Spleen (tissue), 11 donors: ENCODE data around the gene MBNL1. TPM values are rescaled to one million over a fixed set of nuclear protein-coding genes. Genes with fewer than 3 reads are reported as not detected.

Experiments
- DNase-seq: peaks from one replicate; pipeline ENCODE4 v3.0.0-alpha.2; 2020
- H3K27ac ChIP-seq, 8 donors: fragments of 200-600 bp; sonication (generic) in 7 of 8; 1 replicate in 4 of 8; 2 replicates in 4 of 8; pipeline versions ENCODE4 v1.5.0 to v1.8.0; 2016 to 2021; ENCODE audit warnings: inconsistent platforms in 4 of 8, mild to moderate bottlenecking in 4 of 8, moderate library complexity in 1 of 8
- H3K27me3 ChIP-seq, 7 donors: fragments of 200-600 bp; sonication (generic) in 6 of 7; replicated peaks in 1 of 7; 1 replicate in 4 of 7; 2 replicates in 3 of 7; pipeline versions ENCODE4 v1.5.0 to v1.8.0; 2016 to 2021; ENCODE audit warnings: inconsistent platforms in 3 of 7, mild to moderate bottlenecking in 1 of 7
- H3K36me3 ChIP-seq, 6 donors: fragments of 200-600 bp; sonication (generic) in 5 of 6; 1 replicate in 4 of 6; 2 replicates in 2 of 6; pipeline versions ENCODE4 v1.5.0 to v1.8.0; 2016 to 2021; ENCODE audit warnings: inconsistent platforms in 2 of 6
- H3K4me1 ChIP-seq, 6 donors: fragments of 200-600 bp; sonication (generic) in 5 of 6; 1 replicate in 3 of 6; 2 replicates in 3 of 6; pipeline versions ENCODE4 v1.5.0 to v1.8.0; 2016 to 2021; ENCODE audit warnings: inconsistent platforms in 3 of 6
- H3K4me3 ChIP-seq, 8 donors: fragments of 200-600 bp; sonication (generic) in 7 of 8; 1 replicate in 4 of 8; 2 replicates in 4 of 8; pipeline versions ENCODE4 v1.5.0 to v1.8.0; 2016 to 2021; ENCODE audit warnings: inconsistent platforms in 4 of 8, mild to moderate bottlenecking in 4 of 8, moderate library complexity in 2 of 8
- H3K9me3 ChIP-seq, 8 donors: fragments of 200-600 bp; sonication (generic) in 7 of 8; 1 replicate in 4 of 8; 2 replicates in 4 of 8; pipeline versions ENCODE4 v1.5.0 to v1.8.0; 2016 to 2021; ENCODE audit warnings: inconsistent platforms in 4 of 8
- CTCF ChIP-seq, 11 experiments: fragments of 200-600 bp in 7 of 11; fragments of 450-650 bp in 4 of 11; sonication (generic) in 4 of 11; IDR thresholded peaks in 8 of 11; conservative IDR thresholded peaks in 3 of 11; 1 replicate in 7 of 11; 2 replicates in 4 of 11; pipeline versions ENCODE4 v1.4.0 to v1.8.0; 2016 to 2021; ENCODE audit warnings: antibody characterized with exemption in 11 of 11, inconsistent platforms in 4 of 11, mild to moderate bottlenecking in 1 of 11
- POLR2A ChIP-seq, 3 donors: fragments of 450-650 bp; IDR thresholded peaks; one replicate each; pipeline ENCODE4 v1.5.1; 2017; ENCODE audit warnings: antibody characterized with exemption in 3 of 3, mild to moderate bottlenecking in 1 of 3
- POLR2AphosphoS5 ChIP-seq, 3 donors: sonication (generic); formaldehyde crosslinking; IDR thresholded peaks; one replicate each; pipeline ENCODE4 v1.5.1; 2017; ENCODE audit warnings: antibody characterized with exemption in 3 of 3
- WGBS, 5 donors: extraction: QIAGEN DNeasy Blood & Tissue Kit in 3 of 5; methylation state at CpG; one replicate each; pipeline versions ENCODE4 v1.1.5 to v1.1.7; 2013 to 2018; 5-methylcytosine and 5-hydroxymethylcytosine counted together
- intact Hi-C: fragments of 100-400 bp; cut with DNase I; formaldehyde crosslinking; loops from one replicate; pipeline ENCODE4 v1.15.0; 2023; ENCODE audit warnings: low total_unique reads
- polyA plus RNA-seq, 3 donors: library from polyadenylated mRNA; stranded (reverse); fragments of 200-250 nt; gene quantifications; one replicate each; pipeline ENCODE4 v1.2.1, GENCODE V29; 2013
- total RNA-seq, 7 donors: library from RNA; depleted of rRNA in 3 of 7; stranded (reverse); fragments of >200 nt in 3 of 7; fragmentation: NEBNext Ultra II Directional in 4 of 7; extraction: Animal tissue kit (Norgen Biotek cat#: 25700) in 4 of 7; gene quantifications; one replicate each; pipeline versions ENCODE4 v1.1.0 to v1.2.1, GENCODE V29; 2016 to 2021
- donor health status: healthy with polysubstance abuse.
- donor health status: DM: no; HTN: no; CAD: no; lungs with moderate emphysema.
- donor health status: DM: no; HTN: no; CAD: no.
- donor health status: Bipolar disorder and iron deficiency.
- donor health status: healthy.
- donor health status: DM: no; HTN: no; CAD: no.
- donor health status: DM: yes; HTN: yes; CAD: no.

Gene MBNL1
- total and polyA plus RNA-seq, 10 donors: 64.7 to 491 (median 296) TPM

- Histone ChIP-seq H3K4me3 (peak overlapping the region in 1 of 8 donors; percentile 12), H3K36me3 (no peaks in the 10 kb centered on the region), H3K27me3 (no peaks in the 10 kb centered on the region), H3K4me1 (peaks cover 69 to 97% (median 96%) of the 10 kb centered on the region in 6 donors), H3K9me3 (no peaks in the 10 kb centered on the region), H3K27ac (peak overlapping the region in 7 of 8 donors; percentile 22 to 71 (median 50))
- intact Hi-C loops: no loop called here
- no peak for DNase-seq
- TF ChIP-seq POLR2AphosphoS5 (IDR thresholded peaks at IDR 0.05) (no peak), POLR2A (IDR thresholded peaks at IDR 0.05) (no peak), CTCF (IDR thresholded peaks at IDR 0.05 in 8 of 11, conservative IDR thresholded peaks at IDR 0.05 in 3 of 11) (no peak)
- 22 to 32% (median 24%) methylated on average over 1 of the region's 1 CpG for WGBS, 5 donors
These were observed 14.1 kb downstream of the MBNL1 start for GRCh38 chr3:152282813-152283212.

DNA sequence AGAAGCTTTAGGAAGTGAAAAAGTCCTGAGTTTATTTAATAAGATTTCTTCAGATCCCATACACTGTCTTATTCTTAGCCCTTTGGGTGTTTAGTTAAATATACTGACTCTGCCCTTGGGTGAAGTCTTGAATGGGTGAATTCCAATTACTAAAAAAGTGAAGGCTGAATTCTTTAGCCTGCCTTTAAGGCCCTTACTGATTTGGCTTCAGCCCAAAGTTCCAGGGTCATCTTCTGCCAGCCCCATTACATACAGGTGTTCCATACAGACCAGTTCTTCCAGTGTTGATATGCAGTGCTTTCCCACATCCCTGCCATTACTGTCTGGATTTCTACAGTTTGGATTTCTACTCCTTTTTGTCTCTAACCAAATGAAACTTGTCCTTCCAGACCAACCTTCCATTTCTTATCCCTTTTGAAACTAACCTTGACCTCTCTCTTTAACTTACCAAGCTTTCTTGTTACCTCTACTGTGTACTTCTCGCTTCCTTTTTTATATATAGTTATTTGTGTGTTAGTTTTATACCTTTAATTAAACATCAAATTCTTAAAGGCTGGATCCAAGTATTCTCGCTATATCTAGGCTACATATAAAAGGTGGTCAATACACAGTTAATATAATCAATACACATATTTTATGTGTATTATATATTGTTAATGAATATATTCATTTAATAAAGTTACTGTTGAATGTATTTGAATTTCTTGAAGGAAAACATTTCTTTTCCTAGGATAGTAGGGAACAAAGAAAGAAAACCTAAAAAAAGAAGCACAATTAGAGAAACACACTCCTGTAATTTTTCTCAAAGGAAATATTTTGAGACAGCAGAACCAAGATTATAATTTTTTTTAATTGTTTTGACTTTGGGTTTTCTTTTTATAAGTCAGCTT, 15.0 kb downstream of the MBNL1 start:
- Histone ChIP-seq H3K27me3 (no peaks in the 10 kb centered on the region), H3K4me3 (peak overlapping the region in 1 of 8 donors; percentile 12), H3K27ac (peak overlapping the region; percentile 17 to 71 (median 48)), H3K9me3 (no peaks in the 10 kb centered on the region), H3K36me3 (no peaks in the 10 kb centered on the region), H3K4me1 (peaks cover 73 to 97% (median 96%) of the 10 kb centered on the region in 6 donors)
- WGBS, 5 donors: 71 to 79% (median 75%) methylated on average over 2 of the region's 2 CpGs
- no peak for DNase-seq
- intact Hi-C loops: no loop called here
- TF ChIP-seq POLR2A (IDR thresholded peaks at IDR 0.05) (no peak), CTCF (IDR thresholded peaks at IDR 0.05 in 8 of 11, conservative IDR thresholded peaks at IDR 0.05 in 3 of 11) (no peak), POLR2AphosphoS5 (IDR thresholded peaks at IDR 0.05) (no peak)

GRCh38 chr3:152284906-152285305, 16.2 kb downstream of the MBNL1 start:
- DNase-seq: no peak
- WGBS, 5 donors: 40 to 61% (median 51%) methylated on average over 3 of the region's 3 CpGs
- H3K27me3 ChIP-seq: no peaks in the 10 kb centered on the region
- H3K27ac ChIP-seq: peak overlapping the region in 4 of 8 donors; percentile 19 to 61 (median 48)
- peaks cover 61 to 97% (median 96%) of the 10 kb centered on the region in 6 donors for H3K4me1 ChIP-seq
- peak overlapping the region in 1 of 8 donors; percentile 0 for H3K4me3 ChIP-seq
- no peaks in the 10 kb centered on the region for H3K36me3 ChIP-seq
- TF ChIP-seq POLR2AphosphoS5 (IDR thresholded peaks at IDR 0.05) (no peak), CTCF (IDR thresholded peaks at IDR 0.05 in 8 of 11, conservative IDR thresholded peaks at IDR 0.05 in 3 of 11) (no peak), POLR2A (IDR thresholded peaks at IDR 0.05) (no peak)
- H3K9me3 ChIP-seq: no peaks in the 10 kb centered on the region
- intact Hi-C loops: no loop called here

- Histone ChIP-seq H3K27ac (peak overlapping the region in 3 of 8 donors; percentile 40 to 61 (median 56)), H3K4me1 (peaks cover 57 to 97% (median 96%) of the 10 kb centered on the region in 6 donors)
These were observed 16.8 kb downstream of the MBNL1 start for GRCh38 chr3:152285509-152285908.

More at GRCh38 chr3:152285509-152285908, 16.8 kb downstream of the MBNL1 start:
- WGBS, 5 donors: 86 to 93% (median 91%) methylated on average over 5 of the region's 5 CpGs
- Histone ChIP-seq H3K4me3 (no peak overlapping the region), H3K36me3 (no peaks in the 10 kb centered on the region), H3K27me3 (no peaks in the 10 kb centered on the region), H3K9me3 (no peaks in the 10 kb centered on the region)
- intact Hi-C loops: no loop called here
- no peak for TF ChIP-seq CTCF (IDR thresholded peaks at IDR 0.05 in 8 of 11, conservative IDR thresholded peaks at IDR 0.05 in 3 of 11)
- no peak for TF ChIP-seq POLR2A (IDR thresholded peaks at IDR 0.05)
- TF ChIP-seq POLR2AphosphoS5 (IDR thresholded peaks at IDR 0.05): no peak
- DNase-seq: no peak
